GM12864 (cell line): ENCODE results near the gene KCNMA1.

Source experiments
- DNase-seq: peaks from one replicate; pipeline ENCODE4 v3.0.0-alpha.2; 2011; ENCODE audit warnings: low read depth
- H3K4me3 ChIP-seq: 2 replicates; pipeline ENCODE4 v1.5.1; 2011; ENCODE audit warnings: mild to moderate bottlenecking, low read depth, low read length, control low read depth
- TF ChIP-seq, protein P1 (sequence below): IDR thresholded peaks from 2 replicates; pipeline ENCODE4 v1.5.1; 2011; ENCODE audit warnings: low read depth, mild to moderate bottlenecking, moderate library complexity, low read length, control low read depth, inconsistent platforms; ENCODE audit errors: missing control alignments

KCNMA1 gene

DNA sequence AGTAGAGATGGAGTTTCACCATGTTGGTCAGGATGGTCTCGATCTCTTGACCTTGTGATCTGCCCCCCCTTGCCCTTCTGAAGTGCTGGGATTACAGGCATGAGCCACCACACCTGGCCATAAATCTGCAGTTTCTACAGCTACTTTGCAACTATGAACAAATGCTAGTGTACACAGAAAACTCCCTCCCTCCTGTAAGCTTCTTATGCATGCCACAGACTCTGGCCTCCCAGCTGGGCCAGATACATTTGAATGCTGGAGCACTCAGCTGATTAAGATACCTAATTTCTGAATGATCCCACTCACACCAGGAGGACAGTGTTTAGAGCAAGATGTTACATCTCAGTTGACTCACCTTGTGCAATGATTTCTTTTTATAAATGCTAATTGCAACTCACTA lies 486.2 kb downstream of the KCNMA1 start:
- TF ChIP-seq, protein P1, sequence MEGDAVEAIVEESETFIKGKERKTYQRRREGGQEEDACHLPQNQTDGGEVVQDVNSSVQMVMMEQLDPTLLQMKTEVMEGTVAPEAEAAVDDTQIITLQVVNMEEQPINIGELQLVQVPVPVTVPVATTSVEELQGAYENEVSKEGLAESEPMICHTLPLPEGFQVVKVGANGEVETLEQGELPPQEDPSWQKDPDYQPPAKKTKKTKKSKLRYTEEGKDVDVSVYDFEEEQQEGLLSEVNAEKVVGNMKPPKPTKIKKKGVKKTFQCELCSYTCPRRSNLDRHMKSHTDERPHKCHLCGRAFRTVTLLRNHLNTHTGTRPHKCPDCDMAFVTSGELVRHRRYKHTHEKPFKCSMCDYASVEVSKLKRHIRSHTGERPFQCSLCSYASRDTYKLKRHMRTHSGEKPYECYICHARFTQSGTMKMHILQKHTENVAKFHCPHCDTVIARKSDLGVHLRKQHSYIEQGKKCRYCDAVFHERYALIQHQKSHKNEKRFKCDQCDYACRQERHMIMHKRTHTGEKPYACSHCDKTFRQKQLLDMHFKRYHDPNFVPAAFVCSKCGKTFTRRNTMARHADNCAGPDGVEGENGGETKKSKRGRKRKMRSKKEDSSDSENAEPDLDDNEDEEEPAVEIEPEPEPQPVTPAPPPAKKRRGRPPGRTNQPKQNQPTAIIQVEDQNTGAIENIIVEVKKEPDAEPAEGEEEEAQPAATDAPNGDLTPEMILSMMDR = no peak
- H3K4me3 ChIP-seq = no peak overlapping the region
- DNase-seq = no peak

DNA sequence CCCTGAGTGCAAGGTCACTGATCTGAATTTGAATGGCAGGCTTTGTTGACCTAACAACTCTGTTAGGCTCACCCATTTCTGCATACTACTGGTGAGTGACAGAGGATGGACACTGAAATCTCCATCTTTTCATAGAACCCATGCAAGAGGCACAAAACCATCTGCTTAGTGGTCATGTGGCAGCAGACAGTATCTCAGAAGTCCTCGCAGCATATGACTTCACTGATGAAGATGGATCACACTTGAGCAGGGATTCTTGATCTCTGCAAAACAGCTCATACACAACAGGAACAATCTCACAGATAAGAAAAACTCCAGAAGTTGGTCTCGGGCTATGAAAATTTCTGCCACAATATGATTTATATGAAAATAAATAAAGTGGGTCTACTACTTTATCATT lies 487.9 kb downstream of the KCNMA1 start:
- TF ChIP-seq, protein P1 = no peak
- no peak for DNase-seq
- H3K4me3 ChIP-seq = no peak overlapping the region

DNA sequence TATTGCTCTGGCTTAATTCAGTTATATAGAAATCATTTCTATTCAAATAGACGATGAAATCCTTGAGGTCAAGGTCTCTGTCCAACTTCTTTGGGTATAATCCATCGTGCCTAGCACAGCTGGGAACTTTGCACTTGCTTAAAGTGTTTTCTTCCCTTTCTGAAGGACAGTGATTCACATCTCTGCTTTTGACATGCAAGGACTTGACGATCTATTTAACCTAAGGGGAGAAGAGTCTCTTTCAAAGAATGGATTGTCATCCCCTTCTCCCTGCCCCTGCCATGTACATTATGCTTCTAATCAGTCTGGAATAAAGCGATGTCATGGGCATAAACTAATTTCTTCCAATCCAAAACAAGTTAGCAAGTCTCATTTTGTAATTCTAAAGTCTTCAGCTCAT lies 488.6 kb downstream of the KCNMA1 start:
- TF ChIP-seq, protein P1 = no peak
- DNase-seq = no peak
- H3K4me3 ChIP-seq = no peak overlapping the region

DNA sequence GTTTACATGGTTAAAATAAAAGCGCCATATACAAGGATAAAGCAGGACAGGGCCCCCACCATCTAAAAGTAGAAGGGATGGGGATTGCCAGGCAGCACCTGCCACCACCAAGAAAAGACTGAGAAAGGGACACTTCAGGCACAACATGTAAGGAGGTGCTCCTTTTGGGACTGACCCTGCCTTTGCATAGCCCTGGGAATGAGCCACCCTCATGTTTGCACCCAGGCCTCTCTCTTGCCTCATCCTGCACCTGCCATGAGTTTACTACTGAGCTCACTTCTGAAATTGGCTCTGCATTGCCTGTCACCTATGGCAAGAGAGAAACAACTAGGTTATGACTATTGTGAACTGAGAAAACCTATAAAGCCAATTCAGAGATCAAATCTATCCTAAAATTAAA lies 489.7 kb downstream of the KCNMA1 start:
- TF ChIP-seq, protein P1 = no peak
- H3K4me3 ChIP-seq = no peak overlapping the region
- no peak for DNase-seq

DNA sequence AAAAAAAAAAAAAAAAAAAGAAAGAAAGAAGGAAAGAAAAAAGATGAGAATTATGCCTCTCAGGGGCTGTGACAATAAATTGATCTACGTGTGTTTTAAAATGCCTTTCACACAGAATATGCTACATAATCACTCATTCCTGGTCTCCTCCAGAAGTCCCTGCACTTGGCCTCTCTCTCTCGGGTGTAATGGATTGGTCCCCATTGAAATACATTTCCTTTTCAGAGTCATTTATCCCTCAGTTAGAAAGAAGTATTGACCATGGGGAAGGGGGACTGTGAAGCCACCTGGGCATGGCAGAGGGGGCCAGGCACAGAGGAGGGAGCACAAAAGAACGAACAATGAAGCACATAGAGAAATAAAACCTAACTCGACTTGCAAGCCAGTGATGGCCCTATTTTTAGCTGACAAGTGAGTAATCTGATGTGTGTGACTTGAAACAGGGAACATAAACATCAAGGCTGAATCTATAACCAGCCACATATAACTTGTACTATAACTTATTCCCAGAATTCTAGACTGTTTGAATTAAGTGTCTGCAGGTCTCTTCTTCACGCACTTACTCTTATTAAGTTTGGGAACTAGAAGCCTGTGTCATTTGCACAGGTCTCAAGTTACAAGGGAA lies 490.8 kb downstream of the KCNMA1 start:
- TF ChIP-seq, protein P1 = no peak
- no peak for DNase-seq
- no peak overlapping the region for H3K4me3 ChIP-seq

DNA sequence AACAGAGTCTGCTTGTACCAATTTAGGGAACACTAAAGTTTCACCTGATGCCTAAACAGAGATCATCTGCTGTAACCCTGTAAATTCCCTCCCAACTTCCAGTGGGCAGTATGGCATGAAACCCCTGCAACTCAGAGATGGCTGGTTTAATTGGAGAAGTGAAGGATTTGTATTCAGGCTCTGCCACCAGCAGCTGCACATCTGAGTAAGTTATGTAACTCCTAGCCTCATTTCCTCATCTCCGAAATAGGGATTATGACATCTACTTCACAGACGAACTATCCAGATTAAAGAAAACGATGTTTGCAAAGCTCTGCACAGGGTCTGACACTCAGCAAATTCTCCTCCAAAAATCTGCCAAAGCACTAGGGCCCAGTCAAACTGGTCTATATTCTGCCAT lies 493.0 kb downstream of the KCNMA1 start:
- TF ChIP-seq, protein P1 = no peak
- H3K4me3 ChIP-seq = no peak overlapping the region
- DNase-seq = no peak
